Kidney epithelial cell (primary cell): Measurements from ENCODE around the gene RITA1. TPM values are rescaled to one million over a fixed set of nuclear protein-coding genes. Genes with fewer than 3 reads are reported as not detected.

ENCODE experiments used
- DNase-seq: peaks from one replicate; pipeline ENCODE4 v3.0.0-alpha.2; 2010; ENCODE audit warnings: low read depth
- H3K27me3 ChIP-seq: 2 replicates; pipeline ENCODE4 v1.6.0; 2011; ENCODE audit warnings: low read length; ENCODE audit not compliant: control insufficient read depth, insufficient read depth
- H3K36me3 ChIP-seq: 2 replicates; pipeline ENCODE4 v1.5.1; 2011; ENCODE audit warnings: low read length; ENCODE audit not compliant: control insufficient read depth, insufficient read depth
- H3K4me3 ChIP-seq: 2 replicates; pipeline ENCODE4 v1.5.1; 2011; ENCODE audit warnings: low read depth, mild to moderate bottlenecking, control low read depth, low read length
- CTCF ChIP-seq: IDR thresholded peaks from 2 replicates; pipeline ENCODE4 v1.5.1; 2011; ENCODE audit warnings: mild to moderate bottlenecking, moderate library complexity, low read length, control low read depth, inconsistent platforms; ENCODE audit not compliant: insufficient read depth, poor library complexity, severe bottlenecking
- total RNA-seq: library from RNA; depleted of rRNA; stranded (reverse); fragments of >200 nt; gene quantifications from 2 replicates; pipeline ENCODE4 v1.2.3, GENCODE V29; 2015

Gene RITA1
- total RNA-seq, 1 donor from 2014 or later, result 33.6 TPM

- no peak overlapping the region for H3K4me3 ChIP-seq
- DNase-seq, result no peak
- H3K27me3 ChIP-seq, result peaks cover 16% of the 10 kb centered on the region
- peaks cover 3% of the 10 kb centered on the region for H3K36me3 ChIP-seq
- no peak for TF ChIP-seq CTCF
These were observed 26.9 kb upstream of the RITA1 start for GRCh38 chr12:113158439-113159203.

GRCh38 chr12:113159937-113160336 is 25.6 kb upstream of the RITA1 start:
- TF ChIP-seq CTCF, result no peak
- no peak for DNase-seq
- H3K4me3 ChIP-seq, result no peak overlapping the region
- H3K27me3 ChIP-seq, result peaks cover 7% of the 10 kb centered on the region
- peaks cover 3% of the 10 kb centered on the region for H3K36me3 ChIP-seq

GRCh38 chr12:113161415-113162016 is 24.0 kb upstream of the RITA1 start:
- Histone ChIP-seq H3K36me3 (peaks cover 3% of the 10 kb centered on the region), H3K4me3 (no peak overlapping the region), H3K27me3 (no peaks in the 10 kb centered on the region)
- no peak for DNase-seq
- no peak for TF ChIP-seq CTCF

- DNase-seq, result no peak
- Histone ChIP-seq H3K36me3 (peaks cover 3% of the 10 kb centered on the region), H3K27me3 (no peaks in the 10 kb centered on the region), H3K4me3 (no peak overlapping the region)
- no peak for TF ChIP-seq CTCF
These were observed 23.2 kb upstream of the RITA1 start for GRCh38 chr12:113162102-113163029.

GRCh38 chr12:113163030-113163360 is 22.5 kb upstream of the RITA1 start:
- H3K36me3 ChIP-seq, result peaks cover 2% of the 10 kb centered on the region
- H3K27me3 ChIP-seq, result no peaks in the 10 kb centered on the region
- DNase-seq, result no peak
- no peak overlapping the region for H3K4me3 ChIP-seq
- no peak for TF ChIP-seq CTCF
